IMR-90 (cell line): ENCODE results near the gene UNC93A. TPM values are rescaled to one million over a fixed set of nuclear protein-coding genes. Genes with fewer than 3 reads are reported as not detected.
"Not testable (repeated sequence)": the region's sequence is repeated elsewhere in the genome, so short reads cannot be mapped to it uniquely, and the experiment has no call there.

ENCODE experiments used
- ATAC-seq: fragments of 200-7000 bp; cut with Tn5 transposase; 2 replicates; pipeline ENCODE4 v1.9.1; 2020; ENCODE audit warnings: low read depth, mild to moderate bottlenecking, moderate library complexity
- BruUV-seq: library from RNA; stranded (reverse); fragments of 400-500 nt; replicated peaks from 2 replicates; lab custom pipeline; 2021; lab: Mats Ljungman, UMichigan
- CTCF ChIA-PET: fragments of 300-600 bp; formaldehyde crosslinking; extraction: SDS; loops from one replicate; lab custom pipeline; 2021; ENCODE audit warnings: antibody characterized with exemption; lab: Yijun Ruan, JAX
- POLR2A ChIA-PET: fragments of 300-600 bp; sonication (Branson Sonifier 250); formaldehyde crosslinking; loops from one replicate; lab custom pipeline; 2022; ENCODE audit warnings: antibody characterized with exemption; ENCODE audit not compliant: unreplicated experiment; lab: Charles Lee
- DNase-seq: peaks from one replicate; pipeline ENCODE4 v3.0.0; 2013
- H2AFZ ChIP-seq: replicated peaks from 2 replicates; pipeline ENCODE3; 2013; ENCODE audit warnings: low read length, mild to moderate bottlenecking; ENCODE audit not compliant: poor library complexity
- H2AK5ac ChIP-seq: 2 replicates; pipeline ENCODE4 v1.6.1; 2013; ENCODE audit warnings: low read depth, low read length, inconsistent platforms
- H2AK9ac ChIP-seq: replicated peaks from 2 replicates; pipeline ENCODE3; 2013; ENCODE audit warnings: mild to moderate bottlenecking, low read depth, low read length, moderate library complexity; ENCODE audit not compliant: poor library complexity
- H2BK120ac ChIP-seq: 2 replicates; pipeline ENCODE4 v1.6.1; 2013; ENCODE audit warnings: low read depth, low read length, inconsistent platforms
- H2BK15ac ChIP-seq: 3 replicates; pipeline ENCODE4 v1.6.1; 2013; ENCODE audit warnings: low read depth, low read length, inconsistent platforms
- H2BK20ac ChIP-seq: 2 replicates; pipeline ENCODE4 v1.6.1; 2013; ENCODE audit warnings: low read depth, mild to moderate bottlenecking, inconsistent platforms, low read length, moderate library complexity
- H2BK5ac ChIP-seq: 2 replicates; pipeline ENCODE4 v1.6.1; 2013; ENCODE audit warnings: mild to moderate bottlenecking, low read depth, low read length, inconsistent platforms; ENCODE audit not compliant: poor library complexity, severe bottlenecking
- H3K14ac ChIP-seq: replicated peaks from 2 replicates; pipeline ENCODE4 v1.6.1; 2013; ENCODE audit warnings: low read depth, low read length, inconsistent platforms
- H3K18ac ChIP-seq: 2 replicates; pipeline ENCODE4 v1.6.1; 2013; ENCODE audit warnings: low read depth, low read length, control low read depth
- H3K23ac ChIP-seq: 2 replicates; pipeline ENCODE4 v1.6.1; 2013; ENCODE audit warnings: low read depth, low read length, inconsistent platforms
- H3K27ac ChIP-seq: 2 replicates; pipeline ENCODE4 v1.5.1; 2013; ENCODE audit warnings: mild to moderate bottlenecking, control low read depth, low read length; ENCODE audit not compliant: insufficient read depth
- H3K27me3 ChIP-seq: 2 replicates; pipeline ENCODE4 v1.6.1; 2013; ENCODE audit warnings: low read length; ENCODE audit not compliant: control insufficient read depth, insufficient read depth
- H3K36me3 ChIP-seq: 2 replicates; pipeline ENCODE4 v1.6.1; 2013; ENCODE audit warnings: low read length, mixed read lengths; ENCODE audit not compliant: control insufficient read depth, insufficient read depth
- H3K4ac ChIP-seq: 2 replicates; pipeline ENCODE4 v1.6.1; 2013; ENCODE audit warnings: low read depth, low read length, inconsistent platforms
- H3K4me1 ChIP-seq: 2 replicates; pipeline ENCODE4 v1.6.1; 2013; ENCODE audit warnings: low read length, mixed read lengths; ENCODE audit not compliant: control insufficient read depth, insufficient read depth
- H3K4me2 ChIP-seq: 2 replicates; pipeline ENCODE4 v1.6.1; 2013; ENCODE audit warnings: low read depth, mild to moderate bottlenecking, control low read depth, low read length, moderate library complexity
- H3K4me3 ChIP-seq: 2 replicates; pipeline ENCODE4 v1.5.1; 2013; ENCODE audit warnings: low read depth, mild to moderate bottlenecking, control low read depth, low read length, moderate library complexity; ENCODE audit not compliant: insufficient read depth
- H3K56ac ChIP-seq: 2 replicates; pipeline ENCODE4 v1.6.1; 2013; ENCODE audit warnings: low read length, inconsistent platforms; ENCODE audit not compliant: insufficient read depth; ENCODE audit errors: extremely low read depth
- H3K79me1 ChIP-seq, 2 experiments: 2 replicates each; pipeline ENCODE4 v1.6.1; 2013; ENCODE audit warnings: low read length in 2 of 2, inconsistent platforms in 1 of 2, low read depth in 1 of 2
- H3K9ac ChIP-seq: 2 replicates; pipeline ENCODE4 v1.6.1; 2013; ENCODE audit warnings: low read depth, low read length, control low read depth
- H3K9me1 ChIP-seq: 2 replicates; pipeline ENCODE4 v1.6.1; 2013; ENCODE audit warnings: low read length, inconsistent platforms; ENCODE audit not compliant: insufficient read depth
- H3K9me3 ChIP-seq: 2 replicates; pipeline ENCODE4 v1.6.1; 2013; ENCODE audit warnings: low read length; ENCODE audit not compliant: control insufficient read depth, insufficient read depth
- H4K20me1 ChIP-seq: 2 replicates; pipeline ENCODE4 v1.6.1; 2013; ENCODE audit warnings: low read length, inconsistent platforms; ENCODE audit not compliant: insufficient read depth
- H4K5ac ChIP-seq: 2 replicates; pipeline ENCODE4 v1.6.1; 2013; ENCODE audit warnings: mild to moderate bottlenecking, low read depth, low read length, control low read depth
- H4K8ac ChIP-seq, 2 experiments: 2 replicates each; pipeline ENCODE4 v1.6.1; 2013; ENCODE audit warnings: low read depth in 2 of 2, low read length in 2 of 2, control low read depth in 1 of 2, inconsistent platforms in 1 of 2
- H4K91ac ChIP-seq: 2 replicates; pipeline ENCODE4 v1.6.1; 2013; ENCODE audit warnings: low read depth, low read length, inconsistent platforms; ENCODE audit not compliant: insufficient read depth
- WGBS, 2 experiments: methylation state at CpG; one replicate each; pipeline versions ENCODE4 v1.1.5 to v1.1.7; 2013; ENCODE audit warnings: missing lambda C conversion rate in 2 of 2; ENCODE audit not compliant: insufficient read length in 1 of 2; ENCODE audit errors: extremely low coverage in 2 of 2; 5-methylcytosine and 5-hydroxymethylcytosine counted together
- dilution Hi-C: fragments of 300-500 bp; cut with HindIII; formaldehyde crosslinking; loops from one replicate; pipeline ENCODE4 v1.14.3; 2018; ENCODE audit warnings: low sequenced_read_pairs; ENCODE audit not compliant: unreplicated experiment
- in situ Hi-C: fragments of 300-500 bp; cut with MboI; formaldehyde crosslinking; loops from 3 replicates; pipeline ENCODE4 v1.14.3; 2019; ENCODE audit warnings: low sequenced_read_pairs, inconsistent platforms, mixed read lengths
- intact Hi-C: fragments of 100-400 bp; cut with micrococcal nuclease; formaldehyde crosslinking; loops from 2 replicates; pipeline ENCODE4 v1.10.0; 2022
- polyA plus RNA-seq, 3 experiments: library from polyadenylated mRNA; depleted of rRNA; stranded (reverse); fragments of >200 nt; gene quantifications; 2 replicates each; pipeline ENCODE4 v1.2.3, GENCODE V29; 2012; ENCODE audit warnings: low replicate concordance in 1 of 3
- total RNA-seq: library from RNA; depleted of rRNA; stranded (reverse); fragments of >200 nt; gene quantifications from 2 replicates; pipeline ENCODE4 v1.2.3, GENCODE V29; 2012

Gene UNC93A
- total and polyA plus RNA-seq, 2 of the 4 experiments (the other 2 are of a cell fraction), result not detected

DNA sequence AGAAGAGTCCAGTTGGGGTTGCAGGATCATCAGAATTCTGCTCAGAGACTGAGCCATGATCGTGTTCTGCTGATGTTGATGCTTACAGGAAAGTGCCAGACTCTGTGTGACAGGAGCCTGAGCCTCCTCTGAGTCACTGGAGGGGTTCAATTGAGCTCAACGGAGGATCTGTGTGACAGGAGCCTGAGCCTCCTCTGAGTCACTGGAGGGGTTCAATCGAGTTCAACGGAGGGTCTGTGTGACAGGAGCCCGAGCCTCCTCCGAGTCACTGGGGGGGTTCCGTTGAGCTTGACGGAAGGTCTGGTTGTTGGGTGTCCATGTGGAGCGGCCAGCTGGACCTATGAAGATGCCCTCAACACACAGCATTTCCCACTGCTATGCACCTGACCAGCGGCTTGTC, 27.2 kb downstream of the UNC93A start:
- intact Hi-C loops, H3K9me1 ChIP-seq: not testable (repeated sequence)
- WGBS, 2 experiments, result 60% methylated on average over 4 of the region's 10 CpGs; no CpG with 5 or more reads in 1 of the 2 experiments

GRCh38 chr6:167318856-167319255, 27.7 kb downstream of the UNC93A start:
- H3K23ac ChIP-seq, H4K8ac ChIP-seq, H2BK20ac ChIP-seq, DNase-seq, BruUV-seq, ATAC-seq, H4K20me1 ChIP-seq, H4K91ac ChIP-seq, H3K27me3 ChIP-seq, H2AK9ac ChIP-seq, intact Hi-C loops, H3K4me3 ChIP-seq, H2BK5ac ChIP-seq, H3K4ac ChIP-seq, H4K5ac ChIP-seq, H3K4me2 ChIP-seq, H2AK5ac ChIP-seq, H2BK15ac ChIP-seq, H3K79me1 ChIP-seq, H3K9me1 ChIP-seq, H2BK120ac ChIP-seq, H3K56ac ChIP-seq, H3K9ac ChIP-seq, H2AFZ ChIP-seq, H3K18ac ChIP-seq, H3K14ac ChIP-seq, H3K27ac ChIP-seq, CTCF ChIA-PET, dilution Hi-C loops, in situ Hi-C loops, H3K4me1 ChIP-seq, H3K36me3 ChIP-seq, POLR2A ChIA-PET: not testable (repeated sequence)
- H3K9me3 ChIP-seq, result peaks cover 20% of the 10 kb centered on the region
- 68% methylated on average over 6 of the region's 10 CpGs; no CpG with 5 or more reads in 1 of the 2 experiments for WGBS, 2 experiments

More for the DNA sequence above, 27.2 kb downstream of the UNC93A start:
- H3K56ac ChIP-seq, H3K23ac ChIP-seq, in situ Hi-C loops, H3K79me1 ChIP-seq, H3K27ac ChIP-seq, BruUV-seq, H3K18ac ChIP-seq, ATAC-seq, H4K8ac ChIP-seq, H2BK20ac ChIP-seq, H3K4me2 ChIP-seq, H3K4ac ChIP-seq, CTCF ChIA-PET, H2AK5ac ChIP-seq, dilution Hi-C loops, POLR2A ChIA-PET, H4K5ac ChIP-seq, H4K91ac ChIP-seq, H2BK5ac ChIP-seq, H3K4me3 ChIP-seq, H3K4me1 ChIP-seq, H2AFZ ChIP-seq, H3K14ac ChIP-seq, H2BK120ac ChIP-seq, H2BK15ac ChIP-seq, H2AK9ac ChIP-seq, H3K36me3 ChIP-seq, H4K20me1 ChIP-seq, H3K27me3 ChIP-seq, DNase-seq, H3K9ac ChIP-seq: not testable (repeated sequence)
- H3K9me3 ChIP-seq, result peaks cover 18% of the 10 kb centered on the region
